Measurements from ENCODE around the gene PTOV1.

Gene PTOV1

GRCh38 chr19:49831592-49831991 is 19.4 kb upstream of the PTOV1 start:
- TF ChIP-seq GATA2 (IDR thresholded peaks at IDR 0.05; ENCODE audit: low read depth, low read length) (no peak), GATA3 (IDR thresholded peaks at IDR 0.05; ENCODE audit: low read depth, low read length) (no peak)

GRCh38 chr19:49832556-49832955 is 18.4 kb upstream of the PTOV1 start:
- TF ChIP-seq GATA2 (IDR thresholded peaks at IDR 0.05; ENCODE audit: low read depth, low read length) (no peak), GATA3 (IDR thresholded peaks at IDR 0.05; ENCODE audit: low read depth, low read length) (no peak)

GRCh38 chr19:49833599-49833998 is 17.4 kb upstream of the PTOV1 start:
- TF ChIP-seq GATA2 (IDR thresholded peaks at IDR 0.05; ENCODE audit: low read depth, low read length) (no peak), GATA3 (IDR thresholded peaks at IDR 0.05; ENCODE audit: low read depth, low read length) (no peak)

- TF ChIP-seq GATA3 (IDR thresholded peaks at IDR 0.05; ENCODE audit: low read depth, low read length) (no peak), GATA2 (IDR thresholded peaks at IDR 0.05; ENCODE audit: low read depth, low read length) (no peak)
These were observed 15.4 kb upstream of the PTOV1 start for GRCh38 chr19:49835562-49835961.

- TF ChIP-seq GATA2 (IDR thresholded peaks at IDR 0.05; ENCODE audit: low read depth, low read length) (no peak), GATA3 (IDR thresholded peaks at IDR 0.05; ENCODE audit: low read depth, low read length) (no peak)
These were observed 14.6 kb upstream of the PTOV1 start for GRCh38 chr19:49836176-49837008.

GRCh38 chr19:49837009-49837310 is 14.0 kb upstream of the PTOV1 start:
- no peak for TF ChIP-seq GATA2 (IDR thresholded peaks at IDR 0.05; ENCODE audit: low read depth, low read length)
- no peak for TF ChIP-seq GATA3 (IDR thresholded peaks at IDR 0.05; ENCODE audit: low read depth, low read length)

- TF ChIP-seq GATA3 (IDR thresholded peaks at IDR 0.05; ENCODE audit: low read depth, low read length) (no peak), GATA2 (IDR thresholded peaks at IDR 0.05; ENCODE audit: low read depth, low read length) (no peak)
These were observed 13.5 kb upstream of the PTOV1 start for GRCh38 chr19:49837425-49837824.

- no peak for TF ChIP-seq GATA3 (IDR thresholded peaks at IDR 0.05; ENCODE audit: low read depth, low read length)
- TF ChIP-seq GATA2 (IDR thresholded peaks at IDR 0.05; ENCODE audit: low read depth, low read length): no peak
These were observed 11.9 kb upstream of the PTOV1 start for GRCh38 chr19:49838885-49839588.

GRCh38 chr19:49839713-49840112 is 11.2 kb upstream of the PTOV1 start:
- TF ChIP-seq GATA3 (IDR thresholded peaks at IDR 0.05; ENCODE audit: low read depth, low read length) (no peak), GATA2 (IDR thresholded peaks at IDR 0.05; ENCODE audit: low read depth, low read length) (no peak)

GRCh38 chr19:49840321-49840720 is 10.6 kb upstream of the PTOV1 start:
- TF ChIP-seq GATA2 (IDR thresholded peaks at IDR 0.05; ENCODE audit: low read depth, low read length): no peak
- no peak for TF ChIP-seq GATA3 (IDR thresholded peaks at IDR 0.05; ENCODE audit: low read depth, low read length)

- no peak for TF ChIP-seq GATA3 (IDR thresholded peaks at IDR 0.05; ENCODE audit: low read depth, low read length)
- TF ChIP-seq GATA2 (IDR thresholded peaks at IDR 0.05; ENCODE audit: low read depth, low read length): no peak
These were observed 10.2 kb upstream of the PTOV1 start for GRCh38 chr19:49840736-49841249.

- TF ChIP-seq GATA3 (IDR thresholded peaks at IDR 0.05; ENCODE audit: low read depth, low read length) (no peak), GATA2 (IDR thresholded peaks at IDR 0.05; ENCODE audit: low read depth, low read length) (no peak)
These were observed 7.7 kb upstream of the PTOV1 start for GRCh38 chr19:49843265-49843664.

GRCh38 chr19:49844138-49845095 is 6.5 kb upstream of the PTOV1 start:
- TF ChIP-seq GATA3 (IDR thresholded peaks at IDR 0.05; ENCODE audit: low read depth, low read length) (no peak), GATA2 (IDR thresholded peaks at IDR 0.05; ENCODE audit: low read depth, low read length) (no peak)

GRCh38 chr19:49845414-49845813 is 5.5 kb upstream of the PTOV1 start:
- TF ChIP-seq GATA2 (IDR thresholded peaks at IDR 0.05; ENCODE audit: low read depth, low read length): no peak
- no peak for TF ChIP-seq GATA3 (IDR thresholded peaks at IDR 0.05; ENCODE audit: low read depth, low read length)

All from SH-SY5Y (cell line).